OCI-LY3 (cell line): Measurements from ENCODE around the gene FBXO24.

Experiments
- H2AFZ ChIP-seq: fragments of 200-600, 300-600 bp; shearing (Covaris generic); 2 replicates; pipeline ENCODE4 v1.6.0; 2014; ENCODE audit warnings: antibody characterized with exemption, low read depth, low read length
- H3K27ac ChIP-seq: fragments of 200-600, 300-600 bp; sonication (generic); 2 replicates; pipeline ENCODE4 v1.5.1; 2014; ENCODE audit warnings: mild to moderate bottlenecking, low read length, moderate library complexity, mixed read lengths
- H3K27me3 ChIP-seq: fragments of 200-600, 300-600 bp; sonication (generic); 2 replicates; pipeline ENCODE4 v1.6.1; 2014; ENCODE audit warnings: low read depth, low read length, mixed read lengths
- H3K36me3 ChIP-seq: fragments of 200-600, 300-600 bp; sonication (generic); replicated peaks from 2 replicates; pipeline ENCODE3; 2014; ENCODE audit warnings: low read depth, low read length, mixed read lengths
- H3K4me1 ChIP-seq: fragments of 300-600, 200-600 bp; sonication (generic); 2 replicates; pipeline ENCODE4 v1.6.1; 2014; ENCODE audit warnings: low read length, mixed read lengths
- H3K4me2 ChIP-seq: fragments of 200-600, 300-600 bp; sonication (generic); 2 replicates; pipeline ENCODE4 v1.6.1; 2014; ENCODE audit warnings: low read length, mixed read lengths
- H3K4me3 ChIP-seq: fragments of 300-600, 200-600 bp; sonication (generic); 2 replicates; pipeline ENCODE4 v1.5.1; 2014; ENCODE audit warnings: antibody characterized with exemption, mild to moderate bottlenecking, low read length, moderate library complexity
- H3K79me2 ChIP-seq: fragments of 300-600, 200-600 bp; shearing (Covaris generic); 2 replicates; pipeline ENCODE4 v1.6.1; 2014; ENCODE audit warnings: mild to moderate bottlenecking, low read length, mixed read lengths
- H3K9ac ChIP-seq: fragments of 300-600, 200-600 bp; shearing (Covaris generic); 2 replicates; pipeline ENCODE4 v1.6.0; 2014; ENCODE audit warnings: mild to moderate bottlenecking, low read length, moderate library complexity
- H3K9me3 ChIP-seq: fragments of 200-600, 300-600 bp; shearing (Covaris generic); 2 replicates; pipeline ENCODE4 v1.6.1; 2014; ENCODE audit warnings: low read length, mixed read lengths; ENCODE audit not compliant: insufficient read depth
- H4K20me1 ChIP-seq: fragments of 200-600, 300-600 bp; sonication (generic); 2 replicates; pipeline ENCODE4 v1.6.1; 2016; ENCODE audit warnings: low read length, mixed read lengths; ENCODE audit not compliant: insufficient read depth
- EZH2phosphoT487 ChIP-seq: fragments of 200-600 bp; shearing (Covaris generic); IDR thresholded peaks from 2 replicates; pipeline ENCODE4 v1.6.1; 2018; ENCODE audit warnings: antibody characterized with exemption, mixed run types, low read depth
- TF ChIP-seq, protein P1 (sequence below): fragments of 200-600, 300-600 bp; sonication (generic); IDR thresholded peaks from 2 replicates; pipeline ENCODE4 v1.5.1; 2014; ENCODE audit warnings: antibody characterized with exemption, low read length, low read depth

Gene FBXO24

DNA sequence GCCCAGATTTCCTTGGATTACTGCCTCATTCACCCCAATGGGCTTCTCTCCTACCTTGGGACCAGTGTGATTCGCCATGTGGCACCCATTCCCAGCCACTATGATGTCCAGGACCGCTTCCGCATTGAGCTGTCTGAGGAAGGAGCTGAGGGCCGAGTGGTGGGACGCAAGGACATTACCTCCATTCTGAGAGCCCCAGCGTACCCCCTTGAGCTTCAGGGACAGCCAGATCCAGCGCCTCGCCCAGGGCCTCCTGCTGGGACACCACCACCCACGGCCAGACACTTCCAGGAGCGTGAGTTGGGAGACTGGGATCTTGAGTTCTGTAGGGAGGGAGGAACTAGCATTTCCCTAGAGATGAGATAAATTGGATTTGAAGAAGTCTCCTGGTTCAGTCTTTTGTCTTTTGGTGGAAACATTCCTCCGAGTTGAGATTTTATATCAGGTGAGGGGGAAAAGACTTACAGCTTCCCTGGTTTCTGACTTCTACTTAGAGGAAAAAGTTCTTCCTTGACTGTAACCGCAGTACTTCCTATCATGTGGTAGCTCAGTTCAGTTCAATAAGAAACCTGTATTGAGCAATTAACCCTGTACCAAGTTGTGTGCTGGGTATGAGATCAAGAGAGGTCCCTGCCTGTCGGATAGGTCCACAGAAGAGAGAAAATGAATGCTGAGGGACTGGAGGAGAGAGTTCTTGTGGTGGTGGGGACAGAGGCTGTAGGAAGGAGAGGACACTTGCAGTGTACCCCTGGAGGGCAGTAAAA, 27.5 kb downstream of the FBXO24 start:
- TF ChIP-seq, protein P1, sequence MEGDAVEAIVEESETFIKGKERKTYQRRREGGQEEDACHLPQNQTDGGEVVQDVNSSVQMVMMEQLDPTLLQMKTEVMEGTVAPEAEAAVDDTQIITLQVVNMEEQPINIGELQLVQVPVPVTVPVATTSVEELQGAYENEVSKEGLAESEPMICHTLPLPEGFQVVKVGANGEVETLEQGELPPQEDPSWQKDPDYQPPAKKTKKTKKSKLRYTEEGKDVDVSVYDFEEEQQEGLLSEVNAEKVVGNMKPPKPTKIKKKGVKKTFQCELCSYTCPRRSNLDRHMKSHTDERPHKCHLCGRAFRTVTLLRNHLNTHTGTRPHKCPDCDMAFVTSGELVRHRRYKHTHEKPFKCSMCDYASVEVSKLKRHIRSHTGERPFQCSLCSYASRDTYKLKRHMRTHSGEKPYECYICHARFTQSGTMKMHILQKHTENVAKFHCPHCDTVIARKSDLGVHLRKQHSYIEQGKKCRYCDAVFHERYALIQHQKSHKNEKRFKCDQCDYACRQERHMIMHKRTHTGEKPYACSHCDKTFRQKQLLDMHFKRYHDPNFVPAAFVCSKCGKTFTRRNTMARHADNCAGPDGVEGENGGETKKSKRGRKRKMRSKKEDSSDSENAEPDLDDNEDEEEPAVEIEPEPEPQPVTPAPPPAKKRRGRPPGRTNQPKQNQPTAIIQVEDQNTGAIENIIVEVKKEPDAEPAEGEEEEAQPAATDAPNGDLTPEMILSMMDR, result no peak
- TF ChIP-seq EZH2phosphoT487, result no peak
- no peak overlapping the region for H3K27ac ChIP-seq
- H2AFZ ChIP-seq, result no peak overlapping the region
- no peaks in the 10 kb centered on the region for H3K9me3 ChIP-seq
- H3K9ac ChIP-seq, result no peak overlapping the region
- peak overlapping the region; percentile 84 for H3K4me3 ChIP-seq
- no peaks in the 10 kb centered on the region for H3K79me2 ChIP-seq
- H3K27me3 ChIP-seq, result no peaks in the 10 kb centered on the region
- H3K36me3 ChIP-seq, result no peaks in the 10 kb centered on the region
- H3K4me2 ChIP-seq, result peak overlapping the region; percentile 92
- H3K4me1 ChIP-seq, result peaks cover 9% of the 10 kb centered on the region; the same call in 1 of the 2 replicates
- no peaks in the 10 kb centered on the region for H4K20me1 ChIP-seq

DNA sequence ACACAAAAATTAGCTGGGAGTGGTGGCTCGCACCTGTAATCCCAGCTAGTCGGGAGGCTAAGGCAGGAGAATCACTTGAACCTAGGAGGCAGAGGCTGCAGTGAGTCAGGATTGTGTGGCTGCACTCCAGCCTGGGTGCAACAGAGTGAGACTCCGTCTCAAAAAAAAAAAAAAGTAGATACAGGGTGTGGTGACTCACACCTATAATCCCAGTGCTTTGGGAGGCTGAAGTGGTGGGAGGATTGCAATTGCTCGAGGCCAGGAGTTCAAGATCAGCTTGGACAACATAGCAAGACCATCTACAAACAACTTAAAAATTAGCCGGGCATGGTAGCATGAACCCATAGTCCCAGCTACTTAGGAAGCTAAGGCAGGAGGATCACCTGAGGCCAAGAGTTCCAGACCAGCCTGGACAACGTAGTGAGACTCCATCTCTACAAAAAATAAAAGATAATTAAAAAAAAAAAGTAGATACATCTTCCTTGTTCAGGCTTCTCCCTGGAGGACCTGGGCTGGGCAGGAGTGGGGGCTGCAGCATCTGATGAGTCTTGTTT, 28.3 kb downstream of the FBXO24 start:
- peaks cover 9% of the 10 kb centered on the region; the same call in 1 of the 2 replicates for H3K4me1 ChIP-seq
- no peak overlapping the region for H3K4me3 ChIP-seq
- H3K9ac ChIP-seq, result no peak overlapping the region
- no peaks in the 10 kb centered on the region for H4K20me1 ChIP-seq
- no peaks in the 10 kb centered on the region for H3K27me3 ChIP-seq
- TF ChIP-seq, protein P1, result no peak
- TF ChIP-seq EZH2phosphoT487, result no peak
- no peaks in the 10 kb centered on the region for H3K79me2 ChIP-seq
- H2AFZ ChIP-seq, result no peak overlapping the region
- H3K27ac ChIP-seq, result no peak overlapping the region
- no peaks in the 10 kb centered on the region for H3K36me3 ChIP-seq
- no peaks in the 10 kb centered on the region for H3K9me3 ChIP-seq
- H3K4me2 ChIP-seq, result no peak overlapping the region

DNA sequence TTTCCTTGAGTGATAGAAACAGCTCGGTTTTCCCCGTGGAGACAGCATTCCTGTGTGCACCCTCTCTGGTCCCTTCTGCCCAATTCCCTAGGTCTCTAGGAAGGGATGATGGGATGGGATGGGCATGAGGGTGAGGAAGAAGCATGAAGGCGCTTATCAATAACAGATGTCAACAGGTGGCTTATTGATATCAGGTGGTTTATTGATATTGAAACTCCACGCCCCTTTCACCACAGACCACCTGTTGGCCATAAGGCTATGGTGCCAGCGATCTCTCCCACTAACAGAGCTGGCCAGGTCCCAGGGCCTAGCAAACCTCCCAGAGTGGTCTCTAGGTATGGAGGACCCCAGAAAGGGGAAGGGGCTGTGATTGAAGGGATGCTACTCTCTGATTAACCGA, 34.1 kb downstream of the FBXO24 start:
- Histone ChIP-seq H3K27me3 (no peaks in the 10 kb centered on the region), H2AFZ (no peak overlapping the region), H3K4me3 (no peak overlapping the region), H3K9me3 (no peaks in the 10 kb centered on the region), H4K20me1 (no peaks in the 10 kb centered on the region), H3K9ac (no peak overlapping the region), H3K36me3 (no peaks in the 10 kb centered on the region), H3K27ac (no peak overlapping the region), H3K79me2 (no peaks in the 10 kb centered on the region), H3K4me1 (no peaks in the 10 kb centered on the region), H3K4me2 (no peak overlapping the region)
- TF ChIP-seq, protein P1, result no peak
- TF ChIP-seq EZH2phosphoT487, result no peak

DNA sequence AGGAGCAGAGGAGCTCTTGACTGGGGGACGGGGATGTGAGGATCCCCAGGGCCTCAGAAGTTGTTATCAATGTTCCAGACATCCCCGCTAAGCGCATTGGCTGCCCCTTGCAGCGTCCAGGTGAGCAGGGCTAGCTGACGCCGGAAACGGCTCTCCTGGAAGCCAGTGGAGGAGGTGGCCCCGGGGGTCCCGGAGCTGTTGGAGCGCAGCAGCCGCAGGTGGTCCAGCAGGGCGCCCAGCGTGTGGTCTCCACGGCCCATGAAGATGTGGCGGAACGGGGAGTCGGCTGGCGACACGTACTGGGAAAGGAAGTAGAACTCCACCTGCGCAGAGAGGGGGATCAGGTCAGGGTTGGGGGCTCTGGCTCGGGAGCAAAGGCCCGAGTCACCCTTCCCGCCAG, 34.7 kb downstream of the FBXO24 start:
- H3K4me2 ChIP-seq, result no peak overlapping the region
- no peaks in the 10 kb centered on the region for H3K9me3 ChIP-seq
- H3K36me3 ChIP-seq, result no peaks in the 10 kb centered on the region
- H3K79me2 ChIP-seq, result no peaks in the 10 kb centered on the region
- H3K27me3 ChIP-seq, result no peaks in the 10 kb centered on the region
- 0 out of 2 replicates have a peak, but pooled peaks cover under 1% of the 10 kb centered on the region for H3K4me1 ChIP-seq
- no peaks in the 10 kb centered on the region for H4K20me1 ChIP-seq
- TF ChIP-seq, protein P1, result no peak
- no peak for TF ChIP-seq EZH2phosphoT487
- no peak overlapping the region for H3K9ac ChIP-seq
- H2AFZ ChIP-seq, result no peak overlapping the region
- no peak overlapping the region for H3K4me3 ChIP-seq
- no peak overlapping the region for H3K27ac ChIP-seq
